ENCODE data around the gene LY6G5C.

- TF ChIP-seq, protein P1, sequence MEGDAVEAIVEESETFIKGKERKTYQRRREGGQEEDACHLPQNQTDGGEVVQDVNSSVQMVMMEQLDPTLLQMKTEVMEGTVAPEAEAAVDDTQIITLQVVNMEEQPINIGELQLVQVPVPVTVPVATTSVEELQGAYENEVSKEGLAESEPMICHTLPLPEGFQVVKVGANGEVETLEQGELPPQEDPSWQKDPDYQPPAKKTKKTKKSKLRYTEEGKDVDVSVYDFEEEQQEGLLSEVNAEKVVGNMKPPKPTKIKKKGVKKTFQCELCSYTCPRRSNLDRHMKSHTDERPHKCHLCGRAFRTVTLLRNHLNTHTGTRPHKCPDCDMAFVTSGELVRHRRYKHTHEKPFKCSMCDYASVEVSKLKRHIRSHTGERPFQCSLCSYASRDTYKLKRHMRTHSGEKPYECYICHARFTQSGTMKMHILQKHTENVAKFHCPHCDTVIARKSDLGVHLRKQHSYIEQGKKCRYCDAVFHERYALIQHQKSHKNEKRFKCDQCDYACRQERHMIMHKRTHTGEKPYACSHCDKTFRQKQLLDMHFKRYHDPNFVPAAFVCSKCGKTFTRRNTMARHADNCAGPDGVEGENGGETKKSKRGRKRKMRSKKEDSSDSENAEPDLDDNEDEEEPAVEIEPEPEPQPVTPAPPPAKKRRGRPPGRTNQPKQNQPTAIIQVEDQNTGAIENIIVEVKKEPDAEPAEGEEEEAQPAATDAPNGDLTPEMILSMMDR (IDR thresholded peaks at IDR 0.05; ENCODE audit: low read length) = no peak
- TF ChIP-seq EZH2 (optimal IDR thresholded peaks at IDR 0.05; ENCODE audit: low read depth, low read length) = no peak
- no peak for TF ChIP-seq EZH2phosphoT487 (IDR thresholded peaks at IDR 0.05; ENCODE audit: low read length)
Measured at GRCh38 chr6:31654574-31655348, 26.1 kb downstream of the LY6G5C start.
